K562 (cell line): Measurements from ENCODE around the gene GPSM3. TPM values are rescaled to one million over a fixed set of nuclear protein-coding genes. Genes with fewer than 3 reads are reported as not detected.
A peak's percentile ranks its signal among the peaks of the same experiment; 100 is the strongest.

Experiments
- BRCA1 ChIP-seq, 2 experiments: fragments of 450-650 bp in 1 of 2; sonication (generic) in 1 of 2; formaldehyde crosslinking in 1 of 2; IDR thresholded peaks; 2 replicates each; pipeline versions ENCODE4 v1.5.0 to v1.6.1; 2017 to 2020; ENCODE audit warnings: mild to moderate bottlenecking in 1 of 2, missing genetic modification reagents in 1 of 2
- C11orf30 ChIP-seq: fragments of 450-650 bp; IDR thresholded peaks from 2 replicates; pipeline ENCODE4 v1.6.1; 2016; ENCODE audit warnings: low read depth, mild to moderate bottlenecking
- FOS ChIP-seq: IDR thresholded peaks from 3 replicates; pipeline ENCODE4 v1.6.1; 2011; ENCODE audit not compliant: insufficient read length; ENCODE audit errors: extremely low read depth
- HOXB6 ChIP-seq: fragments of 250-450 bp; sonication (Bioruptor Pico); IDR thresholded peaks from 2 replicates; pipeline ENCODE4 v1.5.1; 2022; ENCODE audit warnings: mild to moderate bottlenecking, borderline replicate concordance
- LARP7 ChIP-seq: fragments of 450-650 bp; IDR thresholded peaks from 2 replicates; pipeline ENCODE4 v1.6.1; 2016
- MAX ChIP-seq: sonication (generic); formaldehyde crosslinking; IDR thresholded peaks from 2 replicates; pipeline ENCODE4 v1.9.0; 2022; ENCODE audit warnings: mild to moderate bottlenecking, missing genetic modification reagents
- MCM2 ChIP-seq: fragments of 450-650 bp; IDR thresholded peaks from 2 replicates; pipeline ENCODE4 v1.6.1; 2017; ENCODE audit warnings: low read depth, mild to moderate bottlenecking
- POLR2B ChIP-seq: fragments of 450-650 bp; IDR thresholded peaks from 2 replicates; pipeline ENCODE4 v1.6.1; 2018; ENCODE audit warnings: low read depth; ENCODE audit not compliant: partially characterized antibody
- TAF1 ChIP-seq: IDR thresholded peaks from 2 replicates; pipeline ENCODE4 v1.6.1; 2011; ENCODE audit warnings: mild to moderate bottlenecking, low read length, moderate library complexity; ENCODE audit not compliant: insufficient read depth, control insufficient read depth, severe bottlenecking; ENCODE audit errors: extremely low read depth
- TRIM25 ChIP-seq: fragments of 450-650 bp; IDR thresholded peaks from 2 replicates; pipeline ENCODE4 v1.7.0; 2016; ENCODE audit warnings: borderline replicate concordance
- ZKSCAN8 ChIP-seq: fragments of 200-800 bp; sonication (Bioruptor generic); IDR thresholded peaks from 2 replicates; pipeline ENCODE4 v1.6.1; 2016; ENCODE audit warnings: missing genetic modification characterization, missing compliant biosample characterization
- ZNF140 ChIP-seq: fragments of 250-450 bp; sonication (Bioruptor Pico); IDR thresholded peaks from 2 replicates; pipeline ENCODE4 v1.8.0; 2021; ENCODE audit warnings: moderate library complexity, mild to moderate bottlenecking, inconsistent platforms
- ZNF217 ChIP-seq: sonication (generic); formaldehyde crosslinking; IDR thresholded peaks from 2 replicates; pipeline ENCODE4 v1.8.0; 2022; ENCODE audit warnings: mild to moderate bottlenecking, missing genetic modification reagents
- ZNF407 ChIP-seq: fragments of 450-650 bp; IDR thresholded peaks from 2 replicates; pipeline ENCODE4 v1.6.1; 2016; ENCODE audit warnings: low read depth
- polyA plus RNA-seq, 8 experiments: library from polyadenylated mRNA; depleted of rRNA in 4 of 8; stranded (reverse) in 5 of 8; unstranded in 3 of 8; fragments of >200 nt; fragmentation: Nextera tagmentation in 2 of 8; fragmentation: Illumina TruSeq in 1 of 8; extraction: Ambion mirVana in 2 of 8; extraction: Trizol in 1 of 8; gene quantifications; 2 replicates each; pipeline versions ENCODE4 v1.2.1 to v1.2.3, GENCODE V29; 2011 to 2014; ENCODE audit warnings: inconsistent platforms in 1 of 8, missing spikeins in 1 of 8
- total RNA-seq, 7 experiments: library from RNA; depleted of rRNA in 6 of 7; stranded (reverse); fragments of >200 nt in 6 of 7; fragmentation: Illumina TruSeq in 2 of 7; extraction: Trizol in 2 of 7; gene quantifications; 2 replicates each; pipeline versions ENCODE4 v1.2.1 to v1.2.3, GENCODE V29; 2011 to 2021; ENCODE audit warnings: low replicate concordance in 1 of 7
- TF ChIP-seq, protein P1 (sequence below): fragments of 250-450 bp; sonication (Bioruptor Pico); IDR thresholded peaks from 2 replicates; pipeline ENCODE4 v1.9.0; 2021; ENCODE audit warnings: mild to moderate bottlenecking, inconsistent platforms

Gene GPSM3
- total and polyA plus RNA-seq, 9 of the 15 experiments (the other 6 are each of a cell fraction or from before 2014, with no cell fraction given): 5.3 to 42.6 (median 24.4) TPM

DNA sequence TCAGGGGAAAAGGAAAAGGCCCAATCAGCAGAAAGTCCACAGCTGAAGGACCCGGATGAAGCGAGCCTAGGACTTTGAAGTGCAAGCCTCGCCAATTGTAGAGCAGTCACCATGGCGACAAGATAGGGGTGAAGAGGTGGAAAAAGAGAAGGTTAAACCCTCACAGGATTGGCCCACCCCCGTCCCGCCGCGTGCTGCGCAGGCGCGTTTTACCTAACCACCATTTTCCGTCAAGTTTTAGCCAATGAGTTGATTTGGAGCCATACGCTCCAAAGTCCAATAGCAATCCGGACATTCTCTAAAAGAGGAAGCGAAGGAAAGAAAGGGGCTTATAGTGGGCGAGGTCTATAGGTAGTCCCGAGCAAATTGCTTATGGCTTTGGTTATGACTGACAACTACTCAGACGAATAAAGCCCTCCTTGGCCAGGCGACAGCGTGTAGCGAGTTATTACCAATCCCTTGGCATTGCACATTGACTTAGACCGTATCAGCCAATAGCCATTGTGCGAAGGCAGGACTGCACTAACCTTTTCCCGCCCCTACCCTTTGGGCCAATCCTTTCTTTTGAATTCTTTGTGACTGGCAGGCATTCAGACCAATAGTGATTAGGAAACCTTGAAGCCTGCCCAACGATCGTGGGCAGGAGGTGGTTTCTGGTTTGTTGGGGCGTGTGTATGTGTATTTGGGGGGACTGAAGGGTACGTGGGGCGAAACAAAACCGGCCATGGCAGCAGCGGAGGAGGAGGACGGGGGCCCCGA lies 14.5 kb downstream of the GPSM3 start, which contains the start of gene RNF5 (continued):
- TF ChIP-seq TAF1 (peak; percentile 41), FOS (peak; percentile 98), MCM2 (no peak), ZNF407 (peak; percentile 92), LARP7 (no peak), POLR2B (peak; percentile 62), HOXB6 (no peak), C11orf30 (peak; percentile 100), MAX (CRISPR knock-in tag) (peak; percentile 89), TRIM25 (no peak), ZKSCAN8 (CRISPR knock-in tag) (no peak), ZNF140 (CRISPR knock-in tag) (no peak), ZNF217 (CRISPR knock-in tag) (no peak), BRCA1 (IDR thresholded peaks at IDR 0.05) (no peak), BRCA1 (CRISPR knock-in tag; IDR thresholded peaks at IDR 0.05) (no peak)
- TF ChIP-seq, protein P1, sequence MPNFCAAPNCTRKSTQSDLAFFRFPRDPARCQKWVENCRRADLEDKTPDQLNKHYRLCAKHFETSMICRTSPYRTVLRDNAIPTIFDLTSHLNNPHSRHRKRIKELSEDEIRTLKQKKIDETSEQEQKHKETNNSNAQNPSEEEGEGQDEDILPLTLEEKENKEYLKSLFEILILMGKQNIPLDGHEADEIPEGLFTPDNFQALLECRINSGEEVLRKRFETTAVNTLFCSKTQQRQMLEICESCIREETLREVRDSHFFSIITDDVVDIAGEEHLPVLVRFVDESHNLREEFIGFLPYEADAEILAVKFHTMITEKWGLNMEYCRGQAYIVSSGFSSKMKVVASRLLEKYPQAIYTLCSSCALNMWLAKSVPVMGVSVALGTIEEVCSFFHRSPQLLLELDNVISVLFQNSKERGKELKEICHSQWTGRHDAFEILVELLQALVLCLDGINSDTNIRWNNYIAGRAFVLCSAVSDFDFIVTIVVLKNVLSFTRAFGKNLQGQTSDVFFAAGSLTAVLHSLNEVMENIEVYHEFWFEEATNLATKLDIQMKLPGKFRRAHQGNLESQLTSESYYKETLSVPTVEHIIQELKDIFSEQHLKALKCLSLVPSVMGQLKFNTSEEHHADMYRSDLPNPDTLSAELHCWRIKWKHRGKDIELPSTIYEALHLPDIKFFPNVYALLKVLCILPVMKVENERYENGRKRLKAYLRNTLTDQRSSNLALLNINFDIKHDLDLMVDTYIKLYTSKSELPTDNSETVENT (CRISPR knock-in tag): 0 out of 2 replicates have a peak, but pooled peaks have one; percentile 22
